SU-DHL-6 (cell line): Measurements from ENCODE around the gene HTD2.

ENCODE experiments used
- EZH2phosphoT487 ChIP-seq: fragments of 200-600 bp; sonication (generic), shearing (Covaris generic); conservative IDR thresholded peaks from 2 replicates; pipeline ENCODE4 v1.6.1; 2018; ENCODE audit warnings: mild to moderate bottlenecking, antibody characterized with exemption, low read length, moderate library complexity, mixed read lengths
- TF ChIP-seq, protein P1 (sequence below): fragments of 200-600 bp; sonication (generic); IDR thresholded peaks from one replicate; pipeline ENCODE4 v1.5.1; 2017; ENCODE audit warnings: antibody characterized with exemption, mild to moderate bottlenecking, low read length, moderate library complexity; ENCODE audit not compliant: insufficient read depth, poor library complexity, severe bottlenecking

DNA sequence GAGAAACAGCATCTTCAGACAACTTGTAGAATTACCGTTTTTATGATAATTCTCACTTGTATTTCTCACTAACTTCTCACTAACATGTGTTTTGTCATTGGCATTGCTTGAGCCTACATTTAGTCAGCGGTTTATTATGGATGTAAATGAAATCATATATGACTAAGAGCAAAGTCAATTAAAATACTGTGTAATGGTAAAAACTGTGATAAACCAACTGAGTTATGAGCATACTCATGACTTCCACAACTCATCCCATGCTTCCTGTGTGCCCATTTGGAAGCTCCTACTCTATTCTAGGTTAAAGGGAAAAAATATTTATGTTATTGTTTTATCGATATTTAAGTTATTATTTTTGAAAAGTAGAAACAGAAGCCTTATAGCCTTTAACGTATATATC, 39.1 kb downstream of the HTD2 start:
- TF ChIP-seq, protein P1, sequence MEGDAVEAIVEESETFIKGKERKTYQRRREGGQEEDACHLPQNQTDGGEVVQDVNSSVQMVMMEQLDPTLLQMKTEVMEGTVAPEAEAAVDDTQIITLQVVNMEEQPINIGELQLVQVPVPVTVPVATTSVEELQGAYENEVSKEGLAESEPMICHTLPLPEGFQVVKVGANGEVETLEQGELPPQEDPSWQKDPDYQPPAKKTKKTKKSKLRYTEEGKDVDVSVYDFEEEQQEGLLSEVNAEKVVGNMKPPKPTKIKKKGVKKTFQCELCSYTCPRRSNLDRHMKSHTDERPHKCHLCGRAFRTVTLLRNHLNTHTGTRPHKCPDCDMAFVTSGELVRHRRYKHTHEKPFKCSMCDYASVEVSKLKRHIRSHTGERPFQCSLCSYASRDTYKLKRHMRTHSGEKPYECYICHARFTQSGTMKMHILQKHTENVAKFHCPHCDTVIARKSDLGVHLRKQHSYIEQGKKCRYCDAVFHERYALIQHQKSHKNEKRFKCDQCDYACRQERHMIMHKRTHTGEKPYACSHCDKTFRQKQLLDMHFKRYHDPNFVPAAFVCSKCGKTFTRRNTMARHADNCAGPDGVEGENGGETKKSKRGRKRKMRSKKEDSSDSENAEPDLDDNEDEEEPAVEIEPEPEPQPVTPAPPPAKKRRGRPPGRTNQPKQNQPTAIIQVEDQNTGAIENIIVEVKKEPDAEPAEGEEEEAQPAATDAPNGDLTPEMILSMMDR: no peak
- TF ChIP-seq EZH2phosphoT487: no peak
